Germinal center (tissue), 1 donor: ENCODE results near the gene CTNNA3.

Experiments
- DNase-seq: peaks from one replicate; pipeline ENCODE4 v3.0.0; 2012; ENCODE audit warnings: mixed read lengths, low spot score

CTNNA3 gene

DNA sequence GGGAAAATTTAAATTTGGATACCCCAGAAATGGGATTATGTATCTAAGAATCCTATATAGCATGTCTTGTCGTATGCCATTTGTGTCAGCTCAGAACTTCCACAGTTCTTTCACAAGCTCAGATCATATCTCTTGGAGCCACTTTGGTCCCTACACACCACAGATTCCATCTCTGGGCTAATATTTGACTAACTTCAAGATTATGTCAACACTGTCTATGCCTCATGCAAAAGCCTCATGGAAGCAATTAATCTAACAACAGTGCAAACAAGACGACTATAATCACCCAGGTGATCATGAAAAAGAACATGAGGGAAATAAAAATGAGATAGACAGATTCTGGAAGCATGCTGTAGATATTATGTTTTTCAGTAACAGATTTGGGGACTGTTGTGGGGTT lies 581.0 kb downstream of the CTNNA3 start:
- DNase-seq, result no peak

DNA sequence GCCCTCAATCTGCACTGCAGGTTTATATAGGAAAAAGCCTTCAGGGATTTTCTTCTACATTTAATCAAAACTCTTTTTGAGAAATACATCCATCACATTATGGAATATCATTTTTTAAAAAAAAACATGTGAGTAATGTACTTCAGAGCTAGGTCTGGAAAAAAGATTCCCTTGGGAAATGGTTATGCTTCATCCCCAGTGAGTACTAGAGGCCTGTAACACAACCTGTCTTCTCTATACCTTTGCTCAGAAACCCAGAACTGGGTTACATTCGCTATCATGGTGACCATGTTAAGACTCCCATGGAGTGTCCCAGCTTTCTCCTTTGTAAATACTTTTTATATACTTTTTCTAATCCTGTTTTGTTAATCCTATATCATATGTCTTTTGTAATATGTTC lies 583.2 kb downstream of the CTNNA3 start:
- no peak for DNase-seq

DNA sequence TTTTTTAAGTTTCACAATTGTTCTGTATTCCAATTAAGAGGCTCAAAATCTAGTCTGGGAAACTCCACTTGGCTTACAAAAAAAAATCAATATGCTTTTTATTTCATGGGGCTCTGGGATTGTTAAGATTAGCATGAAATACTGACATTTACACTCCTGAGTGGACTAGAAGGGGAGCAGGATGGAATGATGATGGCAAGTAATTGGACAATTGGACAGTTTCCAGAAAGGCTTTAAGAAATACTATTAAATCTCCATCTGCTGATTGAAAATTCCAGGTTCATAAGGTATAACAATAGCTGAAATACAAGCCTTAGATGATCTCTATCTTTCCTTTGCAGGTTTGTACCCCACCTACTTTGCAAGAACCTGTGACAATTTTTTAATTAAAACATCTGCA lies 585.7 kb downstream of the CTNNA3 start:
- no peak for DNase-seq

DNA sequence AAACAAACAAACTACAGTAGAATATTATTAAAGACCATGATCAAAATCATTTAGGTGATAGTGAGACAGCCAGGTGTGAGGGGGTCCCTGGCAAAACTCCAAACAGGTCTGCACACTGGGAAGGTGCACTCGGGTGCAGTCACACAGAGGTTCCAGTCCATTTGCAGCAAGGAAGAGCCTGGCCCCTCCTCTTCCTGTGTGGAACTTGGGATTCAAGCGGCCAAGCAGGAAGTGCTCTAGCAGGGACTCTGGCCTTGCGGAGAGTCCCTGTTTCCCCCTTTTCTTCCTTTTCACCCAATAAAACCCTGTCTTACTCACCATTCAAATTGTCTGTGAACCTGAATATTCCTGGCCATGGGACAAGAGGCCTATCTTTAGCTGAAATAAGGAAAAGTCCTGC lies 588.3 kb downstream of the CTNNA3 start:
- no peak for DNase-seq

DNA sequence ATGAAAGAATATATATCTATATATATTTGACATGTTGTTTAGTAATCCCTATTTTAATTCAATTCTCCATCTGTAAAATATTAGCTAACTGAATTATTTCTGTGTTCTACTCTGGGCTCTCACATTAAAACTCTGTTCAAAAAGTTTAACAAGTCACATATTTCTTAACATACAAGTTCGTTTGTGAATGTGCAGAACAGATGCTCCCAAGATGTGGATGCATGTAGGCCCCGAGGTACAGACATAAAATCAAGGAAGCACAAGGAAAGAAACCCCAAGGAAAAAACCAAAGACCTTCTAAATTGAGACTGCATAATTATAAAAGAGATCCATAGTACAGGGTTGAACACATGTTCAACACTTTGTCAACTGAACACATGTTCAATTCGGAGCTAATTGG lies 595.0 kb downstream of the CTNNA3 start:
- DNase-seq, result no peak

DNA sequence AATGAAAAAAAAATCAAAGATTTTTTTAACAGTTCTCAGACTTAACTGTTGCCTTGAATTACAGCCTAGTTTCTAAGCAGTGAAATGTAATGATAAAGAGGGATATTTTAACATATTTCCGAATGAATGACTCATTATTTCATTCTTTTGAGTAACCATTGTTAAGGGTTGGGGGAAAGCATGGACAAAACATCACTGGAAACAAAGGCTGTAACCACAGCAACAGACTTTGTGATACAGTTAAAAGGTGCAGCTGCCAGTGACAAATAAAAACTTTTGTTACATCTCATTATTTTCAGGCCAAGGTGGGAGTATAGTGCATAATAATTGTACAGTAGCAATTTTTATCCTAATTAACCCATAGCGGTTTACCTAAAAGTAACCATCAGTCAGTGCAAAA lies 597.5 kb downstream of the CTNNA3 start:
- no peak for DNase-seq

DNA sequence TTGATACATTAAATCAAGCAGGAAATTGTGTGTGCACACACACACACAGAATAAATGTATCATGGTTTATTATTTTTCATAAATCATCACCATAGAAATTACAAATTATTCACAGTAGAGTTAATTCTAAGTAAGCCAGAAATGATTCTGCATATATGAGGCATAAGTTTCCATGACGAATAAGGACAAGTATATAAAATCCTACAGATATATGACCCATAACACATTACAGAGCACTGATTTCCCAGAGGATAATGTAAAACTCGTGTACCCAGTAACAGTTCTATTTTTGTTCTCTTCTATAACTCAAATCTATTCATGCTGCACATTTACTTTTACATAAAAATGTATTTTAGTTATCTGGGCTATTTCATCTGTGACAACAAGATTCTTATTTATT lies 600.5 kb downstream of the CTNNA3 start:
- DNase-seq, result no peak

DNA sequence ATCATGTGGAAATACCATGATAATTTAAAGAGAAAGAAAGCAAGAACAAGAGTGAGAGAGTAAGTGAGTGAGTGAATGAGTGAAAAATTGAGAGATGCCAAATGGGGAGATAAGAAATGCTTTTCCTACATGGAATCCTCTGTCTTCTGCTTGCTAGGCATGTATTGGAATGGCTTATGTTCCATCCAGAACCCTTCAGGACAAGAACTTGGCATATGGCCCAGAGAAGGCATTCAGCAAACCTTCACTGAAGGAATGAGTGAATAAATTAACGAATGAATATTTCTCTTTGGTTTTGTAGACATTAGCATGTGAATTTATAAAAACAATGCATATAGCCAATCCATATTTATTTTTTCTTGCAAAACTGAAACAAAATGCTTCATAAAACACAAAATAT lies 608.0 kb downstream of the CTNNA3 start:
- no peak for DNase-seq

DNA sequence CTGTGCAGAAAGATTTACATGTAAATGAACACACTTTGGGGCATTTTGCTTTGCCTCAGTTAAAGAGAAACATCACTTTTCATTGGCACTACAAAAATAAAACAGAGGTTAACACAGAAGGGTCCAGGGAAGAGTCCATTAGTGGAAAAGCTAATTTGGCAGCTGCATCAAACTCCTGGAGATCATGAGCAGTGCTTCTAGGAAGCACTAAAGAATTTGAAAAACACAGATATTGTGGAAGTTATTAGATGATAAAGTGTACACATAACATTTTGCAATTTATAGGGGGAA lies 608.9 kb downstream of the CTNNA3 start:
- no peak for DNase-seq

DNA sequence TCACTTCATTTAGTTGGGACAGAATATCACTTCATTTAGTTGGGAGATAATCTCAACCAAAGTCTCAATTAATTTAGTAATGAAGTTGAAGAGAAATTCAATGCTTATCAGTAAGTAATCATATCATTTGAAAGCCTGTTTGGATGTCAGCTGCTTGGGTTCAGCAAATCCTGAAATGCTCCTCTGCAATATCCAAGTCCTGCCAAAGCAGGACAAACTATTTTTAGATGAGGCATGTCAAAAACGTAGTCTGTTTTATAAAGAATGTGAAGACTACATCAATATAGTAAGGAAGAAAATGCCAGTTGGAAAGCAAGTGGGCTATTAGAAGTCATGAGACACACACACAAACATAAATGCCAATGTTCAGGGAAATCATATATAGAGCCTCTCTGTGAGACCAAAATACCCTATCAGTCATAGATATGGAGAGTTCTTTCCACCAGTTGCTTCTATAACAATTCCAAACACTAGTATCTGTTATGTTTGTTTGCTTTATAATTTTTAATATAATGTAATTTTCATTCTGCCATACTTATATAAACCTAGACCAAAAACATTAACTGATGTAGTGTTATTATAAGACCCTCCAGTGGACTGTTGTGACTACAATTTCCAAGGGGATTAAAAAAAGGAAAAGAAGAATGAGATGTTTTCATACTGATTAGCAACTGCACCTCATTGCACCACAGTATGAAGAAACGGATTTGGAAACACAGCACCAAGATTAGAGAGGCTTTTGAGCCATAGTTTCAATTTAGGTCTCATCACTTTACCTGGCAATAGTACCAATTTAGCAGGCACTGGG lies 609.5 kb downstream of the CTNNA3 start:
- no peak for DNase-seq

DNA sequence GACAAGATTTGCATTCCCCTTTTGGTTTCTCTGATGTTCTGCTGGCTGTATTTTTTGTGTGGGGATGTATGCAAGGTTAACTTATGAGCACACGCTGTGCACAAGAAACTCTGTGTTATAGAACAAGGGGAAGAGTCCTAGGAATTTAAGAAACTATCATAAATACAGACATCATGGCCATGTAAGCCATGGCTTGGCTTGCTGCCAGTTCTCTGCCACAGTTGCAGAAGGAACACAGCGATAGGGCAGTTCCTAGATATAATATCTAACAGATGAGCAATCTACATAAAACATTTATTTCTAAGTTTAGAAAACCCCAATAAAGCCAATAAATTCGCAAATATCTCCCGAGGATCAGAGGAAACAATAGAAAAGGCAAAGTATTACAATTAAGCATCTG lies 616.9 kb downstream of the CTNNA3 start:
- DNase-seq, result no peak

DNA sequence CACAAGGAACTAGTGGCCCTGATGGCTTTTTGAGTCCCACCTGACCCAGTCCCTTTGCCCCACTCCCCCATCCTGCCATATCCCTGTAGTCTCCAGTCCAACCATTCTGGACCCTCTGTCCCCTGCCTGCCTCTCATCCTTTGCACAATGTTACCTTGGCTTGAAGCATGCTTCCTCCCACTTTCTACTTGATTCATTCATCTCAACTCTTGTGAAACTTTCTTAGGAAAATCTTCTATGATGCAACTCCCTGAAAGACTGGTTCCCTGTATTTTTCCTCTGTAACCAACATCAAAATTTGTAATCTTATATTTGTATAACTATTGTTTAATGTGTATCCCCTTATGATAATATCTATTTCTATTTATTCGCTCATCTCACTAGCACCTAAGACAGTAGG lies 618.6 kb downstream of the CTNNA3 start:
- no peak for DNase-seq

DNA sequence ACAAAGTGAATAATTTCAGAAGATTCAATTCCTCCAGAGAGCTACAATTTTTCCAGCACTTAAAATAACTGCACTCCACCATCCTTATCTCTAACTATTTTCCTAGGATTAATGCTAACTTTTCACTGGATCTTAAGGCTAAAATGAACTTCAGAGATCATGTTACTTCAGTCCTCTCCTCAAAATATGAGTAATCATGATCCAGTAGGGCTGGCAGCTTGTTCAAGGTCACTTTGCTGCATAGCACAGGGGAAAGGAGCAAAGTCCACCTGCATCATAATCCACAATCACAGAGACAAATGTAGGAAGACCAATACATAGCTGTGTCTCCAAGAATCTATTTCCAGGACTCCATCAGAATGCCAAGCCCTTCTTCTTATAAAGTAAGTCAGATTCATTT lies 619.9 kb downstream of the CTNNA3 start:
- no peak for DNase-seq

DNA sequence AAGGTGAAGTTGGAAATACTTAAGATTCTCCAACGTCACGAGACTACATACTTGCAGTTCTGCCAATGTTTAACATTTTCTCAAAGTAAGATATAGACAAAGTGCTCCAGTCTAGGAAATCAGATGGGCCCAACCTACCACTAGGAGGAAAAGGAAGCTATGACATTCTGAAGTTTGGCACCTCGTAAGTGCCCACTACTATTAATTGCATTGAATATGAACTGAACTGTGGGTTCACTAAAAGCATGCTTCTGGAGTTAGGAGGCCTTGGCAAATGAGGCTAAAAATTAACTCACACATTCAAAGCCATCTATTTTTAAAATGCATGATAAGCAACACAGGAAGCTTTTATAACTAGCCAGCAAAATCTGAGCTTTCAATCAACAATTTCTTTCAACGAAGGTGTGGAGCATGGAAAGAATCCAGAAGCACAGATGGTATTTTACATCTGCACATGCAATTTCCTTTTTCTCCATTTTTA lies 620.5 kb downstream of the CTNNA3 start:
- no peak for DNase-seq

DNA sequence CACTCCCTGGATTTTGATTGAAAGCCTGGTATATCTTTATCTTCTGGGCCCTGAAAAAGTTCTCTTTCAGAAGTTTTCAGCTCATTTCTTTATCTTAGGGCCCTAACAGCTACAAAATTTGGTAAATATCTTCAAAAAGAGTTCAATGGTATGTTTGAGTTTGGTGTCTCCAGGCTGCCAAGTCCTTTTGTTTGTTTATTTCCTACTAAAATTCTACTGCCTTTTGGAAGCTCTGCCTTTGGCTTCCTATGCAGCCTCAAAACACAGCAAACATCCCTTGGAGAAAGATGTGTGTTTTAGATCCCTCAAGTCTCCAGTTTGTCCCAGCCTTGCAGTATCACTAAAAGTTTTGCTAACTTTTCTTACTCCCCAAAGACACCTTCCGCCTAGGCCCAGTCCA lies 623.3 kb downstream of the CTNNA3 start:
- DNase-seq, result no peak

DNA sequence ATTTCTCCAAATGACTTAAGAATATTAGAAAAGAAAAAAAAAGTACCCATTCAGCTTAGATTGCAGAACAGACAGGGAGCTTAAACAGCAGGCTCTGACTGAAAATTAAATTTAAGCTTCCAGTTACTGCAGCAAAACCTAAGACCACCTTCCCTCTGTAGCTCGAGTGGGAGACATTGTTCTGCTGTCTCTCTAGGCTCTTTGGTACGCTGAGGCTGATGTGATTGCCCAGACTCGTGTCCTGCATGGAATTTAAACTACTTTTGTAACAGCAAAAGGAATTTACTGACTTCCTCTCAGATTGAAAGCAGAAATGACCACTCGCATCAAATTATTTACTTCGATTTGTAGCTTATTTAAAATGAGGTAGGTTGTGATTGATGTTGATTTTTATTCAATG lies 645.6 kb downstream of the CTNNA3 start:
- DNase-seq, result no peak

DNA sequence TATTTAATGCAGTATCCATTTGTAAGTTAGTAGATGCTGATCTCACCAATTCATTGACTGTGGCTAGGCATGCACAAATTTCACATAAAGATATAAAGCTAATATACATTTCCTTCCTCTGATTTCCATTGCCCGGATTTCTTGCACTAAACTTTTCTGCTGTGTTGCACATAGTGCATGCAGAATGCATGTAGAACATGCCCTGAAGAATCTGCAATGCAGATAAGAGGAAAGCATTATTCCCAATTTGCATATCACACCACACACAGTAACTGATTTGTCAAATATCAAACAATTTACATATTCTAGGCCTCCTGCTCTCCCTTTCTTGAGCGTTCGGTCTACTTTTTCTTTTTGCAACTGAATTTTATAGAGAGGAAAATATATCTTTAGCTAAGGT lies 646.0 kb downstream of the CTNNA3 start:
- no peak for DNase-seq

DNA sequence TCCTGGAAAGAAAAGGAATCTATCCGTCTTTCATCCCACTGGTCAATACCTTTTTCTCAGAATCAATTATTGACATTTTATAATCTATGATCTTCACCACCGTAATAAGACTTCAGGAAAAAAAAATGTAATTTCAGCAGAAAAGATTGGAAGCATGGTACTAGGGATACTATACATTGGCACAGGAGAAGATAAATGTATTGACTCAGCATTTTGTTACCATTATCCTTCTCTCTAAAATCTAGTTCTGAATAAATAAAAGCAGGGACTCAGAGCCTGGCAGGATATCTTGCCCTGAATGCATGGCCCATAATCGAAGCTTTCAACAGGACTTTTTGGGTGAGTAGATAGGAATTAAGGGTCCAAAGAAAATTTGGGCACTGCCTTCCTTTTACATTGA lies 649.5 kb downstream of the CTNNA3 start:
- DNase-seq, result no peak

DNA sequence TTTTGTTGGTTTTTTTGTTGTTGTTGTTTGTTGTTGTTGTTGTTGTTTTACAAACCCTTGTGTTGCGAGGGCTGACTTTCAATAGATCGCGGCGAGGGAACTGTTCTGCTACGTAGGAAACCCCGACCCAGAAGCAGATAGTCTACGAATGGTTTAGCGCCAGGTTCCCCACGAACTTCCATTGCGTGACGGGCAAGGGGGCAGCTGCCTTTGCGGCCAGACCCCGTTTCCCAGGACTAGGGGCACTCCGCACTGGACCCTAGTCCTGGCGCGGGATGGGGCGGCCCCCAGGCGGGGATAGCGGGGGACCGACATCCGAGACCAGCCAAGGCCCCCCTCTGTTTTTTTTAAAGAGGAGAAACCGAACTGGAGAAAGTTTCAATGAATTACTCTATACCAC lies 650.6 kb downstream of the CTNNA3 start:
- DNase-seq, result no peak

DNA sequence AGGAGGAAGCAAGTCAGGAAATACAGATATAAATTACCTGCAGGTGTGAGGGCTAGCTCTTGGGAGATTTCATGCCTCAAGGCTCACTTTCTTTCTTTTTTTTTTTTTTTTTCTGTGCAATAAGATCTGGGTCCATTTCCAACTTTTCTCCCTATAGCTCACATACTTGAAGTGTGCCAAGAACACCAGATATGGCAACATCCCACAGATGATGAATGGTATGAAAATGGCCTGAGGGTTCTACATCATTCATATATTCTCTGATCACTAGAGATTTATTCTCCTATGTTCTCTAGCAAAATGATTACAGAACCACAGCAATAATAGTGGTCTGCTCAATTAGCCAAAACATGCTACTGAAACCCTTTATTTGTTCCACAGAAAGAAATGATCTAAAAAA lies 653.0 kb downstream of the CTNNA3 start:
- DNase-seq, result no peak

DNA sequence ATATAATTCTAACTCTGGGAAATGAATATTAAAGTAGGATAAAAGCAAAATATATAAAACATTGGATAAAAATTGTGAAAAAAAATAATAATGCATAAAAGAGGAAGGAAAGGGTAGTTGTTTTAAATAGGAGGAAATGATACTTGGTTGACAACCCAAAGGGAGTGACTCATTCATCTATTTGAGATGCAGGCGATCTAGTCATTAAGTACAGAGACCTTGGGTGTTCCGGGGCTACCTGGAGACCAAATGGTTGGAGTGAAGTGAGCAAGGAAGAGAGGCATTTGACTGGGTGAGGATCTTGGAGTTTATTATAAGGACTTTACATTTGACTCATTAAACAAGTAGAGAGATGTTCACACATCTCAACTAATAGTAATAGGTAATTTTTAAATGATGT lies 659.2 kb downstream of the CTNNA3 start:
- DNase-seq, result no peak

DNA sequence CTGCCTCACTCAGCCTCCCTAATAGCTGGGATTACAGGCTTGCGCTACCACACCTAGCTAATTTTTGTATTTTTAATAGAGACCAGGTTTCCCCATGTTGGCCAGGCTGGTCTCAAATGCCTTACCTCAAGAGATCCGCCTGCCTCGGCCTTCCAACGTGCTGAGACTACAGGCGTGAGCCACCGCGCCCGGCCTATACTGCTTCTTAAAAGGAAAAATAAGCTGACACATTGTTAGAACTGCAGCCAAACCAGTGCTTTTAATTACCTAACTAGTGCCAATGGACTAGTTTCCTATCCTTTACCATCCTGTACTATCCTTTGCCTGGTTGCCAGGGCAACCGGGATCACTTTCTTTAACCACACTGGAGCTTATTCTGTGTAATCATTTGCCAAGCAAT lies 662.1 kb downstream of the CTNNA3 start:
- no peak for DNase-seq

DNA sequence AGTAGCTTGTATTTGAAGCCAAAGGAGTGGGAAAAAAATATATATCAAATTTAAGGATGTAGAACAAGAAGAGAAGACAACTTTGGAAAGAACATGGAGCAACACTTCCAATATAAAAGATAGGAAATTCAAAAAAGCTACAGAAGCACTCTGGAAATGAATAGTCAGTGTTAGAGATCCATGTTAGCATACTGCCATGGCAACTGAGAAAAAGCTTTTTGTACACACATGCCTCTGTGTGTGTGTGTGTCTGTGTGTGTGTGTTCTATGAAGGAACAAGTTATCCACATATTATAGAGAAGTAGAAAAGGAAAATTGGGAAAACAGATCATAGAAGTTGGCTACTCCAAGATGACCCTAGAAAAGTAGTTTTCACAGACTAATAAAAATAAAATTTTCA lies 673.9 kb downstream of the CTNNA3 start:
- no peak for DNase-seq

DNA sequence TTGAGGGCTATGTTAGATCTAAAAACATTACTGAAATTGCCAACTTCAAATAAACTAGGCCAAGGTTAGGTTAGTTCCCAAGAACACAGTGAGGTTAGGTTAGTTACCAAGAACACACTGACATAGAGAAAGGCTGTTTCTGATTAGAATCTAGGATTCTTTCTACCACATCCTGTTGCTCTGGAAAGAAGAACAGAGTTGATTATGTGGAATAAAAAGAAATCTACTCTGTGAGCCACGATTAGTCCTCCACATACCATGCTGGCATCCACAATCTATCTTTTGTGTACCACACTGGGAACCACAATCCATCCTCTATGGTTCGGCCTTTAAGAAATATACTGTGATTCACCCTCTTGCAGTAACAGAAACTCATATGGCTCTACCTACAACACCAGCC lies 678.8 kb downstream of the CTNNA3 start:
- DNase-seq, result no peak

DNA sequence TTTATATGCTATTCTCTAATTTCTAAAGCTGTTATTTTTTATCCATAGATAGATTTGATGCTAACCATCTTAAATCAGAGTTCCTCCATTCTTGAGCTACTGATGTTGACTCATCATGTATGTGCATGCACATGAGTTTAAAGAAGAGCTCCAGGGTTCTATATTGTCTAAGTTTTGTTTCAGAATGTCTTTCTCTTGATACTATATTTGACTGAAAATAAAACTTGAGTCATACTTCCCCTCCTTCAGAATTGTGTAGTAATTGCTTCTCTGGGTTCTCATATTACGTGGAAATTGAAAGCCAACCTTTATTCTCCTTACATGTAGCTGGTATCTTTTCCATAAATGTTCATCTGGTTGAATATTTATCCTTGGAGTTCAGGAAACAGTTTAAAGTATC lies 680.8 kb downstream of the CTNNA3 start:
- DNase-seq, result no peak
